Right renal pelvis (tissue), 4 donors: ENCODE results near the gene ATF3. TPM values are rescaled to one million over a fixed set of nuclear protein-coding genes. Genes with fewer than 3 reads are reported as not detected.

Experiments
- polyA plus RNA-seq, 4 donors: library from polyadenylated mRNA; unstranded; fragments of 120-200 nt; gene quantifications; one replicate each; pipeline ENCODE4 v1.2.1, GENCODE V29; 2013; ENCODE audit not compliant: insufficient read length in 4 of 4

ATF3 gene
- polyA plus RNA-seq, 4 donors, result 7.7 to 33.9 (median 14.5) TPM

Other genes starting within 250 kb of the ATF3 start
- 10 to 100 TPM; 12.9 to 15.3 (median 14.0) TPM for gene PACC1, start 193.9 kb upstream of the ATF3 start, polyA plus RNA-seq
- 10 to 100 TPM; 38.7 to 44.8 (median 41.5) TPM for gene NENF, start 175.8 kb upstream of the ATF3 start, polyA plus RNA-seq
- gene BATF3, start 91.1 kb downstream of the ATF3 start, polyA plus RNA-seq, result 1 to 10 TPM; 1.2 to 1.4 (median 1.2) TPM
- 10 to 100 TPM; 46.4 to 49.8 (median 47.8) TPM for gene NSL1, start 183.0 kb downstream of the ATF3 start, polyA plus RNA-seq
- gene TATDN3, start 183.1 kb downstream of the ATF3 start, polyA plus RNA-seq, result 10 to 100 TPM; 17.7 to 23.5 (median 22.7) TPM
- under 1 TPM in 3 of 4 donors, not detected in 1; 0.53 to 0.64 (median 0.59) TPM for gene SPATA45, start 238.9 kb downstream of the ATF3 start, polyA plus RNA-seq
- gene FLVCR1, start 249.5 kb downstream of the ATF3 start, polyA plus RNA-seq, result 10 to 100 TPM; 20.8 to 29.4 (median 21.9) TPM